ENCODE measurements around the gene PHF20. TPM values are rescaled to one million over a fixed set of nuclear protein-coding genes. Genes with fewer than 3 reads are reported as not detected.
A peak's percentile ranks its signal among the peaks of the same experiment; 100 is the strongest.
"Not testable (repeated sequence)": the region's sequence is repeated elsewhere in the genome, so short reads cannot be mapped to it uniquely, and the experiment has no call there.

The PHF20 gene
- 109 TPM for total RNA-seq

DNA sequence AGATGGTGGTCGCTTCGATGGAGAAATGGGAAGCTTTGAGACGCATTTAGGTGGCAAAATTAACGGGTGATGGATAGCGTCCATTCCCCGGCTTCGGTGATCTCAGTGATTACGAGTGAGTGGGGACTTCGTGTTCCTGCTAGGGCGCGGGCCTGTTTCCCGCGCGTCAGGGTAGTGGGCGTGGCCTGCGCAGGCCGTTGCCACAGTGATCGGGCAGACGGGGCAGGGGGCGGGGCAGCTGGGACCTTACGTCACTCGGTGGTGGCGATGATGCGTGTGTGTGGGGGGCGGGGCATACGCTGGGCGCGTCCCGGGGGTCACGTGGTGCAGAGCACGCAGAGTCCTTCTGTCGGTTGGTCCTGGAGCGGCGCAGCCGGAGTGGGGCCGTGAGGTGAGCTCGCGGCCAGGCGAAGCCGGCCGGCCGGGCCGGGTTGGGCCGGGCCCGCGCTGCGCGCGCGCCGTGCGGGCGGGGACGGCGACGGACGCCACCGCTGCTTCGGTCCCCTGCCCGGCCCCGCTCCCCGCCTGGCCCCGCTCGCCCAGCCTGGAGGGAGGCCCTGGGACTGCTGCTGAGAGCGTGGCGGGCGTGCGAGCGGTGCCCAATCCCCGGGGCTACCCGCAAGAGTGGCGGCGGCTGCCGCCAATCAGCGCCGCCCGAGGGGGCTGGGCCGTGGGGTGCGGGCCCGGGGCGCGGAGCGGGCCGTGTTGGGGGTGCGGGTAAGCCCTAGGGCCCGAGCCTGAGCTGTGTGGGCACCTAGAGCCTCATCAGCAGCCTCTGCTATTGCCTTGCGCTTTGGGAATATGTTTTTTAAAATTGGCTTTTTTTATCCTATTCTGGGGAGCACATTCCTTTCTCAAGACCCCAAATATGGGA is at the start of gene PHF20:
Gene PHF20, plus strand, starts transcription at position 327 of the 874 bp plus-strand sequence. CDS start 29,508 bp downstream, outside the sequence.
- intact Hi-C loops (cut with DNase I): loop anchor here (1.0 kb wide), 3 partner anchors 30 to 156 kb away; partner anchors contain the start of gene RBM39
- Histone ChIP-seq H3K36me3 (no peaks in the 10 kb centered on the region), H3K27ac (peak within 1 kb of the TSS; percentile 96 to 98), H3K4me1 (peaks cover 0 to 30% of the 10 kb centered on the region in 2 donors), H3K27me3 (no peaks in the 10 kb centered on the region), H3K4me3 (peak within 1 kb of the TSS; percentile 85), H3K9me3 (no peaks in the 10 kb centered on the region)
- TF ChIP-seq, protein P1, sequence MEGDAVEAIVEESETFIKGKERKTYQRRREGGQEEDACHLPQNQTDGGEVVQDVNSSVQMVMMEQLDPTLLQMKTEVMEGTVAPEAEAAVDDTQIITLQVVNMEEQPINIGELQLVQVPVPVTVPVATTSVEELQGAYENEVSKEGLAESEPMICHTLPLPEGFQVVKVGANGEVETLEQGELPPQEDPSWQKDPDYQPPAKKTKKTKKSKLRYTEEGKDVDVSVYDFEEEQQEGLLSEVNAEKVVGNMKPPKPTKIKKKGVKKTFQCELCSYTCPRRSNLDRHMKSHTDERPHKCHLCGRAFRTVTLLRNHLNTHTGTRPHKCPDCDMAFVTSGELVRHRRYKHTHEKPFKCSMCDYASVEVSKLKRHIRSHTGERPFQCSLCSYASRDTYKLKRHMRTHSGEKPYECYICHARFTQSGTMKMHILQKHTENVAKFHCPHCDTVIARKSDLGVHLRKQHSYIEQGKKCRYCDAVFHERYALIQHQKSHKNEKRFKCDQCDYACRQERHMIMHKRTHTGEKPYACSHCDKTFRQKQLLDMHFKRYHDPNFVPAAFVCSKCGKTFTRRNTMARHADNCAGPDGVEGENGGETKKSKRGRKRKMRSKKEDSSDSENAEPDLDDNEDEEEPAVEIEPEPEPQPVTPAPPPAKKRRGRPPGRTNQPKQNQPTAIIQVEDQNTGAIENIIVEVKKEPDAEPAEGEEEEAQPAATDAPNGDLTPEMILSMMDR (IDR thresholded peaks at IDR 0.05): peak in 1 of 3 experiments; percentile 60
- peak; percentile 96 to 100 for DNase-seq (ENCODE audit: low spot score in 2 of 2)

- intact Hi-C loops (cut with DNase I); H3K27me3 ChIP-seq; DNase-seq (ENCODE audit: low spot score in 2 of 2); H3K4me3 ChIP-seq; H3K4me1 ChIP-seq; H3K27ac ChIP-seq; H3K9me3 ChIP-seq: not testable (repeated sequence)
- peaks cover 99% of the 10 kb centered on the region in 2 donors for H3K36me3 ChIP-seq
These were observed 48.6 kb upstream of the PHF20 start for GRCh38 chr20:35723275-35723639.

GRCh38 chr20:35723652-35724320 is 48.0 kb upstream of the PHF20 start:
- H3K36me3 ChIP-seq: peaks cover 99% of the 10 kb centered on the region in 2 donors
- H3K27me3 ChIP-seq; DNase-seq (ENCODE audit: low spot score in 2 of 2); H3K4me3 ChIP-seq; H3K9me3 ChIP-seq; H3K27ac ChIP-seq; intact Hi-C loops (cut with DNase I); H3K4me1 ChIP-seq: not testable (repeated sequence)

GRCh38 chr20:35724321-35725230 is 47.2 kb upstream of the PHF20 start:
- H3K4me1 ChIP-seq: peaks cover 0 to 4% of the 10 kb centered on the region in 2 donors
- H3K36me3 ChIP-seq: peaks cover 98 to 99% of the 10 kb centered on the region in 2 donors
- no peaks in the 10 kb centered on the region for H3K9me3 ChIP-seq
- H3K27ac ChIP-seq: no peak overlapping the region
- no peak overlapping the region for H3K4me3 ChIP-seq
- TF ChIP-seq, protein P1 (IDR thresholded peaks at IDR 0.05): no peak
- intact Hi-C loops (cut with DNase I): no loop called here
- no peak for DNase-seq (ENCODE audit: low spot score in 2 of 2)
- no peaks in the 10 kb centered on the region for H3K27me3 ChIP-seq

- no peaks in the 10 kb centered on the region for H3K9me3 ChIP-seq
- no peak overlapping the region for H3K4me3 ChIP-seq
- DNase-seq (ENCODE audit: low spot score in 2 of 2): no peak
- no peaks in the 10 kb centered on the region for H3K27me3 ChIP-seq
- no peak overlapping the region for H3K27ac ChIP-seq
- H3K36me3 ChIP-seq: peaks cover 98 to 99% of the 10 kb centered on the region in 2 donors
- intact Hi-C loops (cut with DNase I): no loop called here
- TF ChIP-seq, protein P1 (IDR thresholded peaks at IDR 0.05): no peak
- H3K4me1 ChIP-seq: peaks cover 0 to 26% of the 10 kb centered on the region in 2 donors
These were observed 44.7 kb upstream of the PHF20 start for GRCh38 chr20:35726842-35727711.
